Smooth muscle cell (in vitro differentiated cells): Measurements from ENCODE around the gene BABAM1. TPM values are rescaled to one million over a fixed set of nuclear protein-coding genes. Genes with fewer than 3 reads are reported as not detected.
A peak's percentile ranks its signal among the peaks of the same experiment; 100 is the strongest.

ENCODE experiments used
- DNase-seq: peaks from one replicate; lab custom pipeline; 2025; ENCODE audit not compliant: unreplicated experiment; lab: John Stamatoyannopoulos, UW
- H2AFZ ChIP-seq: fragments of 200-600 bp; sonication (generic); 2 replicates; pipeline ENCODE4 v1.6.0; 2016; ENCODE audit warnings: antibody characterized with exemption, low read depth, mild to moderate bottlenecking
- H3F3A ChIP-seq: fragments of 200-600 bp; sonication (generic); 2 replicates; pipeline ENCODE4 v1.6.0; 2017; ENCODE audit warnings: antibody characterized with exemption, low read depth
- H3K27ac ChIP-seq: fragments of 200-600 bp; sonication (generic); 2 replicates; pipeline ENCODE4 v1.5.1; 2016; ENCODE audit warnings: low read depth, mild to moderate bottlenecking
- H3K27me3 ChIP-seq: fragments of 200-600 bp; sonication (generic); 2 replicates; pipeline ENCODE4 v1.6.1; 2016; ENCODE audit warnings: low read depth, mild to moderate bottlenecking
- H3K36me3 ChIP-seq: fragments of 200-600 bp; sonication (generic); 2 replicates; pipeline ENCODE4 v1.5.1; 2016; ENCODE audit warnings: low read depth
- H3K4me1 ChIP-seq: fragments of 200-600 bp; sonication (generic); 2 replicates; pipeline ENCODE4 v1.5.1; 2016; ENCODE audit warnings: low read depth
- H3K4me2 ChIP-seq: fragments of 200-600 bp; sonication (generic); 2 replicates; pipeline ENCODE4 v1.6.0; 2016; ENCODE audit warnings: mild to moderate bottlenecking
- H3K4me3 ChIP-seq: fragments of 200-600 bp; sonication (generic); 2 replicates; pipeline ENCODE4 v1.5.1; 2016; ENCODE audit warnings: mild to moderate bottlenecking
- H3K79me2 ChIP-seq: fragments of 200-600 bp; sonication (generic); 2 replicates; pipeline ENCODE4 v1.6.0; 2016; ENCODE audit warnings: low read depth, mild to moderate bottlenecking
- H3K9ac ChIP-seq: fragments of 200-600 bp; sonication (generic); 2 replicates; pipeline ENCODE4 v1.6.0; 2016; ENCODE audit warnings: low read depth
- H3K9me3 ChIP-seq: fragments of 200-600 bp; sonication (generic); replicated peaks from 2 replicates; pipeline ENCODE4 v1.5.1; 2016; ENCODE audit warnings: low read depth
- H4K20me1 ChIP-seq: fragments of 200-600 bp; sonication (generic); 2 replicates; pipeline ENCODE4 v1.6.0; 2016; ENCODE audit warnings: low read depth
- WGBS: methylation state at CpG from one replicate; pipeline ENCODE4 v1.1.7; 2016; ENCODE audit warnings: low lambda C conversion rate; 5-methylcytosine and 5-hydroxymethylcytosine counted together
- polyA plus RNA-seq: library from polyadenylated mRNA; unstranded; fragments of >200 nt; fragmentation: Nextera tagmentation; extraction: Ambion mirVana; gene quantifications from 2 replicates; pipeline ENCODE4 v1.2.1, GENCODE V29; 2016
- total RNA-seq: library from RNA; depleted of rRNA; stranded (reverse); fragments of >200 nt; gene quantifications from 2 replicates; pipeline ENCODE4 v1.2.3, GENCODE V29; 2014
- TF ChIP-seq, protein P1 (sequence below): fragments of 200-600 bp; sonication (generic); IDR thresholded peaks from 2 replicates; pipeline ENCODE4 v1.5.1; 2017; ENCODE audit warnings: borderline replicate concordance, mild to moderate bottlenecking, antibody characterized with exemption; ENCODE audit not compliant: insufficient read depth, poor library complexity, severe bottlenecking

The BABAM1 gene
- total and polyA plus RNA-seq, 2 experiments from 2014 or later = 69.8 to 108 TPM

DNA sequence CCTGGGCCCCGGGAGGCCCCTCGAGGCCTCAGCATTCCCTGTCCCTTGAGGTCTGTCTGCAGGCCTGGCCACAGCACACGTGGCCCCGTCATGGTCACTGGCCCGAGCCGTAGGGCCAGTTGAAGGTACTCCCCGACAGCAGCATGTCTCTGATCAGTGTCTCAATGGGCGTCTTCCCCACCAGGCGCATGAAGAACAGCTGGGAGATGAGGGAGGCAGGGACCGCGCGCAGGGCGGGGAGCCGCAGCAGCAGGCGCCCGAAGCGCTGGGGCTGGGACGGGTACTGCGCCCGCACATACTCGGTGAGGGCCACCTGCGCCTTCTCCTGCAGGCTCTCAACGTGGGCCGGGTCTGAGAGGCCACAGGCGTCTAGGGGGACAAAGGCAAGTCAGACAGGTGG, 35.0 kb upstream of the BABAM1 start:
- H3K27me3 ChIP-seq = no peaks in the 10 kb centered on the region
- WGBS = 98% methylated on average over 25 of the region's 25 CpGs

DNA sequence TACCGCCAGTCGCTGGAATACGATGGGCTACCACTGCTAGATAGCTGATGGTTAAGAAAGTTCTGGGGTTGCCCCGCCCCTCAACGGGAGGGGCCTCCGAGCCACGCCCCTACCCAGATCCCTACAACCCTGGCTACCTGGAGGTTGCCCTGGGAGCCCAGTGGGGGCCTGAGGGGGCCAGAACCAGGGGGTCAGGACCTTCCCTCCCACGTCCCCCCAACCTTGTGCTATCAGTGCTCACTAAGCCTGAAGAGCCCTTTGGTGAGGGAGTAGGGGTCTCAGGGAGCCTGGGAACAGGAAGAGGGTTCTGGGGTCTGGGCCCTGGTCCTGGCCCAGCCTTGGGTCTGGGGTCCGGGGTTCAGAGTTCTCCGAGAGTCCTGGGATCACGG, 32.3 kb upstream of the BABAM1 start:
- 33% methylated on average over 11 of the region's 11 CpGs for WGBS
- Histone ChIP-seq H3K36me3 (no peaks in the 10 kb centered on the region), H3K4me3 (peak overlapping the region; percentile 52), H3K27ac (no peak overlapping the region), H3K27me3 (no peaks in the 10 kb centered on the region), H3K9me3 (no peaks in the 10 kb centered on the region), H3K4me1 (peaks cover 4% of the 10 kb centered on the region), H2AFZ (no peak overlapping the region), H3K4me2 (peak overlapping the region; percentile 90), H3K79me2 (peaks cover 36% of the 10 kb centered on the region), H3K9ac (no peak overlapping the region), H4K20me1 (peaks cover 77% of the 10 kb centered on the region), H3F3A (peaks cover 33% of the 10 kb centered on the region)
- no peak for DNase-seq
- TF ChIP-seq, protein P1, sequence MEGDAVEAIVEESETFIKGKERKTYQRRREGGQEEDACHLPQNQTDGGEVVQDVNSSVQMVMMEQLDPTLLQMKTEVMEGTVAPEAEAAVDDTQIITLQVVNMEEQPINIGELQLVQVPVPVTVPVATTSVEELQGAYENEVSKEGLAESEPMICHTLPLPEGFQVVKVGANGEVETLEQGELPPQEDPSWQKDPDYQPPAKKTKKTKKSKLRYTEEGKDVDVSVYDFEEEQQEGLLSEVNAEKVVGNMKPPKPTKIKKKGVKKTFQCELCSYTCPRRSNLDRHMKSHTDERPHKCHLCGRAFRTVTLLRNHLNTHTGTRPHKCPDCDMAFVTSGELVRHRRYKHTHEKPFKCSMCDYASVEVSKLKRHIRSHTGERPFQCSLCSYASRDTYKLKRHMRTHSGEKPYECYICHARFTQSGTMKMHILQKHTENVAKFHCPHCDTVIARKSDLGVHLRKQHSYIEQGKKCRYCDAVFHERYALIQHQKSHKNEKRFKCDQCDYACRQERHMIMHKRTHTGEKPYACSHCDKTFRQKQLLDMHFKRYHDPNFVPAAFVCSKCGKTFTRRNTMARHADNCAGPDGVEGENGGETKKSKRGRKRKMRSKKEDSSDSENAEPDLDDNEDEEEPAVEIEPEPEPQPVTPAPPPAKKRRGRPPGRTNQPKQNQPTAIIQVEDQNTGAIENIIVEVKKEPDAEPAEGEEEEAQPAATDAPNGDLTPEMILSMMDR = no peak

More for the DNA sequence above, 35.0 kb upstream of the BABAM1 start:
- no peak overlapping the region for H2AFZ ChIP-seq
- no peak overlapping the region for H3K4me3 ChIP-seq
- no peaks in the 10 kb centered on the region for H3K36me3 ChIP-seq
- peaks cover 20% of the 10 kb centered on the region for H3K79me2 ChIP-seq
- no peak overlapping the region for H3K27ac ChIP-seq
- TF ChIP-seq, protein P1 = no peak
- peaks cover 4% of the 10 kb centered on the region for H3K4me1 ChIP-seq
- H3F3A ChIP-seq = peaks cover 28% of the 10 kb centered on the region
- no peak for DNase-seq
- H3K9ac ChIP-seq = no peak overlapping the region
- no peaks in the 10 kb centered on the region for H3K9me3 ChIP-seq
- H4K20me1 ChIP-seq = peaks cover 51% of the 10 kb centered on the region
- no peak overlapping the region for H3K4me2 ChIP-seq

DNA sequence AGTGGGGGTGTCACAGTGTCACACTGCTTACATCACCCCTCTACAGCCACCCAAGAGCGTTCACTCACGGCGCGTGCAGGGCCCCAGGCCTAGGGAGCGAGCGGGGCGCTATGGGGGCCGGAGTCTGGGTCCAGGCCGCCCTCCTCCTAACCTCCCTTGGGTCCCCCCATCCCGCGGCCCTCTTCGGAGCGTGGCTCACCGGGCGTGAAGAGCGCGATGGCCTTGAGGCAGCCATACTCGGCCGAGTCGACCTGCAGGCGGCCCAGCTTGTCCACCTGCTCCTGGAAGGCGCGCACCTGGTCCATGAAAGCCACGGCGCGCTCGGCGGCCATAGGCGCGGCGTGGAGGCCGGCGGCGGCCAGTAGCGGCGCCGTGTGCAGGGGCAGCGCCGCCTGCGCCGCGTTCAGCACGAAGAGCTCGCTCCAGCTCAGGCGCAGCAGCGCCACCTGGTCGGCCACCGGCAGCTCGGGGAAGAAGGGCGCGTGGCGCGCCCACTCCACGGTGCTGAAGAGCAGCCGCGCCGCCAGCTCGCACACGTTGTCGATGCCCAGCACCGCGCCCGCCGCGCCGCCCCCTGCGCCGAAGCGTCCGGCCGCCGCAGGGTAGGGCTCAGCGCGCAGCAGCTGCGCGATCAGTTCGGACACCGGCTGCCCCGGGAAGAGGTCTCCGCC, 31.8 kb upstream of the BABAM1 start:
- Histone ChIP-seq H2AFZ (no peak overlapping the region), H3K9me3 (no peaks in the 10 kb centered on the region), H3K36me3 (no peaks in the 10 kb centered on the region), H3K4me3 (peak overlapping the region; percentile 52), H3K4me2 (peak overlapping the region; percentile 90), H3K27me3 (no peaks in the 10 kb centered on the region), H3F3A (peaks cover 30% of the 10 kb centered on the region), H4K20me1 (peaks cover 83% of the 10 kb centered on the region), H3K79me2 (peaks cover 41% of the 10 kb centered on the region), H3K9ac (no peak overlapping the region), H3K27ac (no peak overlapping the region), H3K4me1 (peaks cover 4% of the 10 kb centered on the region)
- TF ChIP-seq, protein P1 = peak; percentile 25
- peak; percentile 34 for DNase-seq
- WGBS = 11% methylated on average over 53 of the region's 80 CpGs
